Fibroblast of peridontal ligament (primary cell): ENCODE results near the gene ARSD.
"Not testable (repeated sequence)": the region's sequence is repeated elsewhere in the genome, so short reads cannot be mapped to it uniquely, and the experiment has no call there.

Experiments
- DNase-seq: peaks from one replicate; pipeline ENCODE4 v3.0.0-alpha.2; 2010; ENCODE audit errors: extremely low read depth

The ARSD gene

DNA sequence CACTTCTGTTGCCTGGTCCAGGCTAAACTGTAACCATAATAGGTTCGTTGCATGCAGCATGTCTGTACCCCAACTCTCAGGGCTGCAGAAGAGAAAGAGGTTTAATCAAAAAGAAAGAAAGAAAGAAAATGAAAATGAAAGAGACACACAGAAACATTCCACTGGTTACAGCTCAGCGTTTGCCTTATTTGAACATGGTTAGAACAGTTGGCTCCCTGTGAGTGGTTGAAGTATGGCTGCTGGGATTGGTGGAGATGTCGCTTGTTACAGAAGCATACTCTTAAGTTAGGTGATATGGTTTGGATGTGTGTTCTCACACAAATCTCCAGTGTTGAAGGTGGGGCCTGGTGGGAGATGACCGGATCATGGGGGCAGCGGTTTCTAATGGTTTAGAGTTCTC lies 36.3 kb downstream of the ARSD start:
- DNase-seq: no peak

DNA sequence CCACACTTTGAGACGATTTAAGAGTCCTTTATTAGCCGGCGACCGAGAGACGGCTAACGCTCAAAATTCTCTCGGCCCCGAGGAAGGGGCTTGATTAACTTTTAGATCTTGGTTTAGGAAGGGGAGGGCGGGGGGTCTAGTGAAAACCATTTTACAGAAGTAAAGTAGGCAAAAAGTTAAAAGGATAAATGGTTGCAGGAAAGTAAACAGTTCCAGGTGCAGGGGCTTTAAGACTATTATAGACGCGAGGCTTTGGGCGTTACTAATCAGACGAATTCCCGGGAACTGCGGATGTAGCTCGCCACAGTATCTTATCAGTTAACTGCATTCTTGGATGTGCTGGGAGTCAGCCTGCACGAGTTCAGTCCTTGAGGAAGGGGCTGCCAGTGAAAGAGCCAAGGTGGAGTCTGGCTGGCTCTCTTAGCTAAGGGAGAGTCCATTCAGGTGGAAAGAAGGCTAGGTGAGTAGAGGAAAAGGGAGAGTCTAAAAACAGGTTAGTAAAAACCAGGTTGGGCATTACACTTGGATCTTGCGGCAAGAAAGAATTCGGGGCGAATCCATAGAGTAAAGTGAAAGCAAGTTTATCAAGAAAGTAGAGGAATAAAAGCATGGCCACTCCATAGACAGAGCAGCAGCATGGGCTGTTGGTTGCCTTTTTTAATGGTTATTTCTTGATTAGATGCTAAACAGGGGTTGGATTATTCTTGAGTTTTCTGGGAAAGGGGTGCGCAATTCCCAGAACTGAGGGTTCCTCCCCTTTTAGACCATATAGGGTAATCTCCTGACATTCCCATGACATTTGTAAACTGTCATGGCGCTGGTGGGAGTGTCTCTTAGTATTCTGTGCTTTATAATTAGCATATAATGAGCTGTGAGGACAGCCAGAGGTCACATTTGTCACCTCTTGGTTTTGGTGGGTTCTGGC lies 38.3 kb downstream of the ARSD start:
- DNase-seq: not testable (repeated sequence)

- DNase-seq: not testable (repeated sequence)
Observed at GRCh38 chrX:2889706-2890490, 39.2 kb downstream of the ARSD start.

DNA sequence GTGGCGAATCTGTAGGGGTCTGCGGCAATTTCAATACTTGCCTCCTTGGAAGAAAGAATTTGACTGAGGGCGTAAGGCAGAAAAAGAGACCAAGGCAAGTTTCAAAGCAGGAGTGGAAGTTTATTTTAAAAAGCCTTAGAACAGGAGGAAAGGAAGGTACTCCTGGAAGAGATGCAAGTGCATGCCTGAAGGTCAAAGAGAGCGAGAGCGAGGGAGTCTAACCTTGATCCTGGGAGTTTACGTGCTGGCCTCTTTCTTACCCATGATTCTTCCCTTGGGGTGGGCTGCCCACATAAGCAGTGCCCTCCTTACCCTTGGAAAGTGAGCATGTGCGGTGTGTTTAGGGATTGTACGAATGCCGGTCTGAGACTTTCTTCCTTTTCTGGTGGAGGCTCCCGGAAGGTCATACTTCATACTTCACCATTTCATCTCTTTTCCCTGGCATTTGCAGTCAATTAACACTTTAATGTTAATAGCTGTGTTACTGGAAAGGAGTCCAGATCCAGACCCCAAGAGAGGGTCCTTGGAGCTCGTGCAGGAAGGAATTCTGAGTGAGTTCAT lies 40.0 kb downstream of the ARSD start:
- DNase-seq: no peak

DNA sequence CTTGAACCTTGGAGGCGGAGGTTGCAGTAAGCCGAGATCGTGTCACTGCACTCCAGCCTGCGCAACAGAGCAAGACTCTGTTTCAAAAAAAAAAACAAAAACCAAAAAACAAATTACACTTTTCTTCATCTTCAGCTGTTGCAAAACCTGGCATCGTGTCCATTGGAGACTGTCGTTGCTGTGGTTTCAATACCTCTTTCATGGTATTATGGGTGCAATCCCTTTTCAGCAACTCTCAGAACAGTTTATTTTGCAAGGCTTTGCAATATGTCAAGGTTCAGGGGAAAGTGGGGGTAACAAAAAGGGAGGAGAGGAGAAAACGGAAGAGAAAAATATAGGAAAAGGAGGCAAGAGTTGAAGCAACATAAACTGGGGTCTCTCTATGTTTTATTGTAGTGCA lies 40.8 kb downstream of the ARSD start:
- DNase-seq: no peak

DNA sequence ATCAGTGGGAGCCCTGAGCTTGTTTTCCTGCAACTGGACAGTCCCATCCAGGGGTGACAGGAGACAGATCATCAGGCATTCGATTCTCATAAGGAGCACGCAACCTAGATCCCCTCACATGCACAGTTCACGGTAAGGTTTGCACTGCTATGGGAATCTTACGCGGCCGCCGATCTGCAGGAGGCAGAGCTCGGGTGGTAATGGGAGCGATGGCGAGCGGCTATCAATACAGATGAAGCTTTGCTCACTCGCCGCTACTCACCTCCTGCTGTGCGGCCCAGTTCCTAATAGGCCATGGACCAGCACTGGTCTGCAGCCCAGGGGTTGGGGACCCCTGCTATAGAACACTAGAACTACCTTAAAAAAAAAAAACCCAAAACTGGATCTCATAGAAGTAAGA lies 45.4 kb downstream of the ARSD start:
- no peak for DNase-seq

- no peak for DNase-seq
Observed at GRCh38 chrX:2879670-2880069, 49.5 kb downstream of the ARSD start.

DNA sequence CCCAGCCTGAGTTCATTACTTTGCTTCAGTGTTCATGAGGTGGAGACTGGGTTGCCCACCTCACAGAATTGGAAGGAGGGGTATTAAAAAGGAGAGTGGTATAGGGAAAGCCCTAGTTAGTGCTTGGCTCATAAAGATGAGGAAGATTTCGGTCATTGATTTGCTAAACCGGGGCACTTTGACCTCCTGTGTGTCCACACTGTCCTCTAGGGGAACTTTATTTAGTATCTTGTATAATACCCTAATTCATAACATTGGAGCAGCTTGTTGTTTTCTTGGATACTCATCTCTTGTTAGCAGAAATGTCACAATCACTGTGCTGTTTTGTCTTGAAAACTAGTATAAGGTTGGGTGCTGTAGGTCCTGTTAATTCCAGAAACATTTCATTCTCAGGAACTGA lies 50.6 kb downstream of the ARSD start:
- no peak for DNase-seq

DNA sequence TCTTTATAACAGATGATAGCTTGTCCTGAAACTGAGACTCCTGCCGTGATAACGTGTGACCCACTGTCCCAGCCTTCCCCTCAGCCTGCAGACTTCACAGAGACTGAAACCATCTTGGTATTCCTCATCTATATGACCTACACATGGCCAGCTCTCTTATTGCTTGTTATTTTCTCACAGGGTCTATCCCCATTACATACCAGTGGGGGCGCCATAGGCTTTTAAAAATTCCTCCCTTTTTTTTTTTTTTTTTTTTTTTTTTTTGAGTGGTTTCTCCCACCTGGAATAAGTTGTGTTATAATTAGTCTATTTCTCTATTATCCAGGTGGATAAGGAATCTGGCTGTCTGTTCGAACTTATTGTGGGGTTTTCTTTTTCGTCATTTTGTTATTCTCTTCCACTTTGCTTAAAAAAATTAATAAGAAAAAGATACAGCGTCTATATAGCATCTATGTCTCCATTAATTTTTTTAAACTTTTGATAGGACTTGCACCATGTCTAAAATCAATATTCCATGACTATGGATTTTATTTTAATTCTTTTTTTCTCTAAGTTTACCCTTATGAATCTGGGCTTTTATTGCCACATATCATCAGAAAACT lies 53.2 kb downstream of the ARSD start:
- DNase-seq: no peak

GRCh38 chrX:2875136-2875481 lies 54.0 kb downstream of the ARSD start:
- no peak for DNase-seq

DNA sequence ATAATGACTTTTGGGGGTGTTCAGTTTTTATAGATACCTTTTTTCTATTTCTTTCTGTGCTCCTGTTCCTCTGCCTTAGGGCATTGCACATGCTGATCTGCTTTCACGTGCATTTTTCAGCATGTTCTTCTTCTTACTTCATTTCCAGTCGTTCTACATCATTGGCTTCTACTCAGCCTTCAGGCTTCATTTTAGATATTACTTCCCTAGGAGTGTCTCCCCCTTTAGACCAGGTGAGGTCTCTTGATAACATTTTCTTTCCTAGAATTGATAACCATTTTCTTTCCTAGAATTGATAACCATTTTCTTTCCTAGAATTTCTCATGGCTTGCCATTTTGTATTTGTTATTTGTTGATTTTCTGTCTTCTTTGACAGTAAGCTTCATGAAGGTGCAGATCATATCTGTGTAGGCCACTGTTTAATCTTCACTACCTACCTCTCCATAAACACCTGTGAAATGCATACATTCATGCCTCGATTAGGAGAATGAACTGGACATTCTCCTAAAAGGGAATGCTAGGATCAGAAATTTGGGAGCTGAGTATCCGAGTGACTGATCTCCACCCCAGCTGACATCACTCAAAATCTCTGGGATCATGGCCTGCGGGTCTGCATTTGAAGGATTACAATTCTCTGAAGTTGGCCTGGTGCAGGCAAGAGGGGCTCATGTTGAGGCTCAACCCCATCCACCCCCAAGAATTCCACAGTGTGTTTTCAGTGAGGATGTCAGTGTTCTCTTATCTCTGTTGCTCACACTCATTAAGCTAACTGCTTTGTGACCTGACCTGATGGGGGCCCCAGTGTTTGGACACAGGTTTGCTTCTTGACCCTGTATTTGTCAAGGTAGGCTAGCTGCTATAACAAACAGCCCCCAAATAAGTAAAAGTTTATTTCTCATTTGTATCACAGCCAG lies 54.7 kb downstream of the ARSD start:
- no peak for DNase-seq

GRCh38 chrX:2872671-2873277 lies 56.4 kb downstream of the ARSD start:
- DNase-seq: no peak

GRCh38 chrX:2871831-2872230 lies 57.3 kb downstream of the ARSD start:
- no peak for DNase-seq

GRCh38 chrX:2870650-2871049 lies 58.5 kb downstream of the ARSD start:
- no peak for DNase-seq

GRCh38 chrX:2867206-2867605 lies 61.9 kb downstream of the ARSD start:
- no peak for DNase-seq

GRCh38 chrX:2863646-2864045 lies 65.5 kb downstream of the ARSD start:
- no peak for DNase-seq

DNA sequence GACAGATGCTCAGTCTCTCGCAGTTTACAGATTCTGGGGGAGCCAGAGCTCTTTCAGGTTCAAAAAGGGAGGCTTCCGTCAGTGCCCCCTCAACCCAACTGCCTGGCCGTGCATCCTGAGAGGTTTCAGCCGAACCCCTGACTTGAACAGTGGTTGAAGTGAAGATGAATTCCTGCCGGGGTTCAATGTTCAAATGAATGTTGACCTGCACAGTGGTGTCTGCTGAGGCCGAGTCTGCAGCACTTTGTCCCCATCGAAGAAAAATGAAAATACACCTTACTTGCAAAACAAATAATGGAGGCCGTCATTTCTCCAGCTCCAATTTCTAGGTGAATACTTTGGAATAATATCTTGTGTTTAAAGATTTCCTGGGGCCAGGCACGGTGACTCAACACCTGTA lies 66.7 kb downstream of the ARSD start:
- no peak for DNase-seq

DNA sequence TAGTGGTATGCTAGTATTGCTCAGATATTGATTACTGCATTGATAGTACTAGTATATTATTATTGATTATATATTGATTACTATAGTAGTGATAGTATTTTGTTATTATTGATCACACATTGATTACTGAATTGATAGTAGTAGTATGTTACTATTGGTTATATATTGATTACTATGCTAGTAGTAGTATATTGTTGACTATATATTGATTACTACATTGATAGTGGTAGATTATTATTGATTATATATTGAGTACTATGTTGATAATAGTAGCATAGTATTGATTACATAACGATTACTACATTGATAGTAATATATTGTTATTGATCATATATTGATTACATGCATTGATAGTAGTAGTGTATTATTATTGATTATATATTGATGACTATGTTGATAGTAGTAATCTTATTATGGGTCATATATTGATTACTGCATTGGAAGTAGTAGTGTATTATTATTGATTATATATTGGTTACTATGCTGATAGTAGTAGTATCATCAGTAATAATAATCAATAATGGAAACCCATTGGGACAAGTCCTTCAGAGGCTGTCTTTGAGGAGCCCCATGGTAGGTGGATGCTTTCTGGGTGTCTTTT lies 69.8 kb downstream of the ARSD start:
- no peak for DNase-seq

DNA sequence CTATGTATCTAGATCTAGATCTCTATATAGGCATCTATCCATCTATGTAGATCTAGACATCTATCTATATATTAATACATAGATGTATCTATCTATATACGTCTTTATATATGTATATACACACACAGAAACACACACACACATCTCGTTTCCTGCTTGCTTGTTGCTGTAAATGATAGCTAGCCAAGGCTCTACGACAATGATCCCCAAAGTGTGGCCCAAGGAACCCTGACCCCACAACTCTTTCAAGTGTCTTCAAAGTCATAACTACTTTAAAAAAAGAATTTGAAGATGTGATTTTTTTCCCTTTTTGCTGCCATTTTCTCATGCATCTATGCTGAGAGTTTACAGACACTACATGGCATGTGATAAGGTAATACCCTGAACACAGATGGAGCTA lies 71.6 kb downstream of the ARSD start:
- DNase-seq: no peak

DNA sequence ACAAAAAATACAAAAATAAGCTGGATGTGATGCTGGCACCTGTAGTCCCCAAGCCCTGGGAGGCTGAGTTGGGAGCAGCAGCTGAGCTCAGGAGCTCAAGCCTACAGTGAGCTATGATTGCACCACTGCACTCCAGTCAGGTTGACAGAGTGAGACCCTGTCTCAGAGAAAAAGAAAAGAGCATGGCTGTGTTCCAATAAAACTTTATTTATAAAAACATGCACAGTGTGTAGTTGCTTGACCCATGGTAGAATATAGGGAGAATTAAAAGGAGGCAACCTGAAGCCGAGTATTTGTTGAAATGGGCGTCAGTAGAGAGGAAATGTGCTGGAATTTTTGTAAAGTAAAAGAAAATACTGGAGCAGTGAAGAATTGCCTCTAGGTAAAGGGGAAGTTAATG lies 73.4 kb downstream of the ARSD start:
- no peak for DNase-seq

- no peak for DNase-seq
Observed at GRCh38 chrX:2854918-2855317, 74.2 kb downstream of the ARSD start.
